Kidney glomerular epithelial cell (primary cell): ENCODE data around the gene BPHL.
"Not testable (repeated sequence)": the region's sequence is repeated elsewhere in the genome, so short reads cannot be mapped to it uniquely, and the experiment has no call there.

Source experiments
- DNase-seq: peaks from one replicate; lab custom pipeline; 2025; lab: John Stamatoyannopoulos, UW

BPHL gene

DNA sequence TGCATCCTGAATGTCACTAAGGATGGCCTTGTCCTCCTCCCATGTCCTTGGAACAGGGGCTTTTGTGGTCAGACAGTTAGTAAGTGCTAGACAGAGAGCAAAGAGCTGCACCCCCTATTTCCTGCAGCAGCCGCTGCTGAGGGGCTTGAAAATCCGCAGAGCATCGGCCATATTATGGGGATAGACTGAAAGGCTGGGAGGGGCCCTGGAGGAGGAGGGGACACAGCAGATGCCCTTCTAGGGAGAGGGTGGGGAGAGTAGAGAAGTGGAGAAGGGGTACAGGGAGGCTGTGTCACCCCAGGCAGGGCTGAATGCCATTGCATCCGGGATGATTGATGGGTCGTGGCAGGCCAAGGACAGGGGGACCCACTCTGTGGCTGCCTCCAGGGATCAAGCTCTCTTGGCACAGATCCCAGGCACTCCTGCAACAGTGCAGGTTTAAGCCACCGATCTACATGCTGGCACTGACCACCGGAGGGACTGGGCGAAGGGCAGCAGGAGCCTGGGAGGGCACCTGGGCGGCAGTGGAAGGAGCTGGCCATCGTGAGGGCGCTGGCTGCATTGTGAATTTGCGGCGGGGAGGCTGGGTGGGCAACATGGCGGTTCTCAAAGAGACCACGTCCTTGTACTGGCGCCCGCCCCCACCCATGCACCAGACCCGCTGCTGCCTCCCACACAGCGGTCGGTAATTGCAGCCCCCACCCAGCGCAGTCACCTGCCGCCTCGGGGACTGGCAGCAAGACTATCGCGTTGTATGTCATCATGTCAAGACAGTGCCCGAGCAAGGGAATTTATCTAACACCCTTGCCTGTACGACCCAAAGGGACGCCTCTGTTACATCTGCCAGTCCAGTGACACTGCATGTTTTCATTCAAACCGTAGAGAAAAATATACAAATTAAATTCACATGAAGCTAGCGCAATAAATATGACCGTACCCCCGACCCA is 37.9 kb downstream of the BPHL start:
- not testable (repeated sequence) for DNase-seq

DNA sequence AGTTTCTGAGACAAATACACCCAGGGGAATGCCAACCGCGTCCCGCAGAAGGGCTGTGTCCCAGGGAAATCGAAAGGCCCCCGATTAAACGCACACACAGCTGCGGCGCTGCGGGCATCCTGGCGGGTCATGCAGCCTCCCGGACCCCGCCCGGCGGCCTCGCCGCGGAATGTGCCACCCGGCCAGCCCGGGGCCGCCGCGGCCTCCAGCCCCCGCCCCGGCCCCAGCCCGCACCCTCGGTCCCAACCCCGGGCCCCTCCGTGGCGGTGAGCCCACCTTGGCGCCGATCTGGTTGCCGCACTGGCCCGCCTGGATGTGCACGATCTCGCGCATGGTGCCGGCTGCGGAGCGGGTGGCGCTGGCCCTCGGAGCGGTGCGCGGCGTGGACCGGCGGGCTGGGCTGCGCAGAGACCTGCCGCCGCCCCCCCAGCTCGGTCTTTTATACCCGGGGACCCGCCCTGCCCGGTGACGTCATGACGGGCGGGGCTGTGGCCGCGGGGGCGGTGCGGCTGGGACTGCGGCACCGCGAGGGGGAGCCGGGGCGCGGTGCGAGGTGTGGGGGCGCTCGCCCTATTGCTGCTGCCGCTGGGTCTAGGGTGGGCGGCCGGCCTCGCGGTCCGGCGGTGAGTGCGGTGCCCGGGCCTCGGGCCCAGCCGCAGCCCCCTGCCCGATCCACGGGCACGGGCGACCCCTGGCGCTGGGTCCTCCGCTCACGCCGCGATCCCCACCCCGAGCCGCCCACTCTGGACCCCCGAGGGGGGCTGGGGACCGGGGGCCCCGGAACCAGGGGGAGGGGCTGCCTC is 38.8 kb downstream of the BPHL start, which contains the start of gene TUBB2A:
TUBB2A (minus strand) TSS at position 414 of the 803 bp plus-strand sequence; CDS start at position 333, 81 bp downstream.
- peak; percentile 66 for DNase-seq

DNA sequence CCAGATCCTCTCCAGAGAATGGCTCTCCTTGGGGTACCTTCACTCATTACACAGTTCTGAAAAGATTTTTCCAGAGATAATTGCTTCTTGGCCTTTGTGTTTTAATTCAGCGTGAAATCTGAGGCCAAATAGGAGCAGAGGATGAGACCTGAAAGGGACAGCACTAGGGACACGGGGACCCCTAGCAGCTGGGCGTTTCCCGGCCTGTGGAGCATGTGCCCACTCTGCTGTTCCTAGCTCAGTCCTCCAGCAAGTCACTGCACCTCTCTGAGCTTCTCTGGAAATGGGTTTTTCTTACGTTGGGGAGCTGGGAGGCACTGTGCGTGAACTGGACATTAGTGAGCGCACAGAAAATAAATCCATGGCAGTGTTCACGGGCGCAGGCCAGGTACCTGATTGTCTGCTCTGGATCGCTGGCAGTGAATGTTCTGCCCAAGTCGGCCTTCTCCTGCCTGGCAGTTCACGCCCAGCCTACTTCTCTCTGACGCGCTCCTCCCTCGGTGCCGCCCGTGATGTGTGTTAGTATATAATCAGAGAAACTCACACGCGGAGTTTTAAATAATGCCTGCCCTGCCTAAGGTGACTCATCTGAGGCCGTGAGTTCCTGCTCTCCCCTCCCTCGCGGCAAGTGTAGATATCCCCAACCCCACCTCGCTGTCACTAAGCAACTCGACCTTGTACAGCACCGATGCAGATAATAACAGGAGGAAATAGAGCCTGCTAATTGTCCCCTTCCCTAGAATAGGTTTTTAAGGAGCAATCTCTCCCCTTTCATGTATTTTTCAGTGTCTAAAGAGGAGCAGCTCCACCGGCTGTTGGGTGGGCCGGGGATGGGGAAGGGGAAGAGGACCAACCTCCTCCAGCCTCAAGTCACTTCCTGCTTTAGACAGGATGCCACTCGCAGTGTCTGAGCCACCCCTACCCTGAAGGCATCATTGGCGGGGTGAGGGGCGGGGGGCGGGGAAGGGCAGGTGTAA is 41.6 kb downstream of the BPHL start:
- DNase-seq, result no peak

DNA sequence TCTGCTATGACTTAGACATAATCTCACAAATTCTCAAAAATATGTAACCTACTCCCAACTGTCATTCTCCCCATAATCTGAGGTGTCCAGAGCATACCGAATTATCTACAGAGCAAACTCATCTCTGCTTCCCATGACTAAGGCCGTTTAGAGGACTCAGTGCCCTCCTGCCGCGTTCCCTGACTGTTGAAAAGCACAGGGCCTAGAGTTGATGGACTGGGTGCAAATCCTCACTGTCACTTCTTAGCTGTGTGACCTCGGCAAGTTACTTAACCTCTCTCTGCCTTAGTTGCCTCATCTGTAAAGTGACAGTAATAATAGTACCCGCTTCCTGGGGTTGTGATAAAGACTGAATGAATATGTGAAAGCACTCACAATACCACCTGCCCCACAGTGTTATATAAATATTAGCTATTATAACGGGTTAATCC is 43.6 kb downstream of the BPHL start:
- DNase-seq, result no peak

DNA sequence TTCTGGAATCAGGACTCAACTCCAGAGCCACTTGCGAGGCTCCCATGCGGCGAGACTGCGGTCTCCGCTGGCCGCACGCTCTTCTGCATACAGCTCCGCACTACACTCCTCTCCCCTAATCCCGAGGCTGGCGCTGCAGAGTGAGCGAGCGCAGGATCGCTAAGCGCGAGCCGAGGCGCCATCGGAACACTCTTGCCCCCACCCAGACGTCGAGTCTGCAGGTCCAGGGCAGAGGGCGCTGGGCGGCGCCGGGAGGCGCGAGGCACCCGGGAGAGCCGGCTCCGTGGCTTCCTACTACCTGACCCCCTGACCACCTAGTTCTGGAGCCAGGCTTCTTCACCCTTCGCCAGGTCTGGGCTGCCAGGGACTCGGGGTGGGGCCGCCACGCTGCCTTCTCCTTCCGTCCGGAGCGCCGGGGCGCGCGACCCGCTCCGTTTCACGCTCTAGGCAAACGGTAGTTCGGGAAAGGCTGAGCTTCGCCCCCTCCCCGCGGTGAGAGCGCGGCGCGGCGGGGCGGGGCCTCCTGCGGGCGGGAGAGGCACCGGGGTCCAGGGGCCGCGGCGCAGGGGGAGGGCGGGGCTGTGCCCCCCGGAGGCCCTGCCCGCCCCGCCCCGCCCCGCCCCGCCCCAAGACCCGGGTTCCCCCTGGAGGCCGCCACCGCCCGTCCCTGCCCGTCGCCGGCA is 44.2 kb downstream of the BPHL start:
- peak; percentile 55 for DNase-seq

DNA sequence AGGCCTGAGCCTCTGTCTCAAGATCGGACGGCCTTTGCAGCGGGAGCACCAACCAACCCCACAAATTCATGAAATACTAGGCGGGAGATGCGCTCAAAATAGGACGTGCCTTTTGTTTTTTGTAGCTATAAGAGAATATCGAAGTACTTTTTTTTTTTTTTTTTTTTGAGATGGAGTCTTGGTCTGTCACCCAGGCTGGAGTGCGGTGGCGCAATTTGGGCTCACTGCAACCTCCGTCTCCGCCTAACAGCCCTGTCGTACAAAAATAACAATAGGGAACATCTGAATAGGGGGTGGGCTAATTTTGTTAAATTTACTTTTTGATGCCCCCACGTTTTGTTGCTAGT is 44.7 kb downstream of the BPHL start:
- no peak for DNase-seq

DNA sequence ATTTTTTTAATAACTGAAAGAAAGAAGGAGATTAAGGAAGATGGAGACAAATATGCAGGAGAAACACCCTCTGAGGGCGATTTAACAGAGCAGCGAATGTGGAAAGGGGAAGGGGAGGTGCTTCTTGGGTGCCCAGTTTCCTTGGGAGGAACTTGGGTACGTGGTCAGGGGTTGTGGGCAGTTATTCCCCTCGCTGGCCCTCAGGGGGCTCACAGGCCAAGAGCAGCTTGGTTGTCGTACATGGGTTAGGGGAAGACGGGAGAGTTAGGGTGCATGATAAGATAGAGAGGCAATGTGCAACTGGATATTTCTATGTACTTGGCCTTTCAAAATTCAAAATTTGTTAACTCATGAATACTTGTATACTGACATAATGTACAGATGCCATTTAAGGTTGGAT is 45.9 kb downstream of the BPHL start:
- no peak for DNase-seq

DNA sequence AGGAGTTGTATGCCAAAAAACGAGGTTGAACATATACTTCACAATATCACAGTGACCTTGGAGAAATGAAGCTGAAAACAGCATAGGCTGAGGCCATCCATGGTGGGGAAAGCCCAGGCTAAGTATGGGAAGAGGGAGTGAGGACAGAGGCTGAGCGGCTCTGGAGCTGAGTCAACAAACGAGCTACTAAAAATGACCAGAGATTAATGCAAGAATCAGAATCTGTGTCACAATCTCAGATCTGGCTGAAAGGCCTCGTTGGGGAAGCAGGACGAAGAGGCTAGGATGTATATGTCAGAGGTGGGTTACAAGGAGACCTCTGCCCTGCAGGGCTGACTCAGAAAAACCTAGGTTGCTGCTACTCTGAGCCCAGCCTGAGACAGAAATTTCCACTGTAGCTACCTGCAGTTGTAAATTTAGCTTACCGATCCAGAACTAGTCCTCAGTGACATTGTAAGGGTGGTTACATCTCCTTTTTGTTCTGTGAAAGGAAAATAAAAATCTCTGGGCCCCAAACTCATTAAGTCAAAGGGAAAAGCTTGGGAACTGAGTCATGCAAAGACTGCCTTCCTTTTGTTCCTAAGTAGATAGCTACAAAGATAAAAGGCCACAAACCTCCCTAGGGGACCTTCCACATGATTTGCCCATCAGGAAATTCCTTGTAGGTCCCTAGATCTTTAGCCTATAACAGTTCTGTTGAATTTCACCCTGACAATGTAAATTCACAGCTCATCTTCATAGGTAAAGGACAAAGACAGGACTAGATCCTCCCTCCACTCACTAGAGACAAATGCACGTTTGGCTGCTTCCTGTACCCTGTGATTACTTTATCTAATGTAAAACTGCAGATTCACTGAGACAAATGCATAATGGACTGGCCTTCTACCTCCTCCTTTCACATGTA is 47.4 kb downstream of the BPHL start:
- DNase-seq, result no peak

DNA sequence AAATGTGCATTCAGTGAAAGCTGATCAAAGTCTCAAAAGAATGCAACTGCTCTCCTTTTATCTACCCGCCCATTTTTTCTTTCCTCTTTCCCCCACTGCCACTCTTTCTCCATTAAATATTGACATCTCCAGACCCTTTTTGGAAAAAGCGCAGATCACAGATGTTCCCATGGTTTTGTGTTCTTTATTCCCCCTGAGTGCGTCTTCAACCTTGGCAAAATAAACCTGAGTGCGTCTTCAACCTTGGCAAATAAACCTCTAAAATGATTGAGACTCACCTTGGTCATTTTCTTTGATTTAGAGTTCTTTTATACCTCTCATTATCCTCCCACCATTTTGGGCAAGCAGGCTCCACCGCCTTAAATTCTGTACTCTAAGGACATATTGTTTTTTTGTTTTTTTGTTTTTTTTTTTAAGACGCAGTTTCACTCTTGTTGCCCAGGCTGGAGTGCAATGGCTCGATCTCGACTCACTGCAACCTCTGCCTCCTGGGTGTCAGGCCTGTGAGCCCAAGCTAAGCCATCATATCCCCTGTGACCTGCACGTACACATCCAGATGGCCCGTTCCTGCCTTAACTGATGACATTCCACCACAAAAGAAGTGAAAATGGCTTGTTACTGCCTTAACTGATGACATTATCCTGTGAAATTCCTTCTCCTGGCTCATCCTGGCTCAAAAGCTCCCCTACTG is 48.2 kb downstream of the BPHL start:
- not testable (repeated sequence) for DNase-seq

DNA sequence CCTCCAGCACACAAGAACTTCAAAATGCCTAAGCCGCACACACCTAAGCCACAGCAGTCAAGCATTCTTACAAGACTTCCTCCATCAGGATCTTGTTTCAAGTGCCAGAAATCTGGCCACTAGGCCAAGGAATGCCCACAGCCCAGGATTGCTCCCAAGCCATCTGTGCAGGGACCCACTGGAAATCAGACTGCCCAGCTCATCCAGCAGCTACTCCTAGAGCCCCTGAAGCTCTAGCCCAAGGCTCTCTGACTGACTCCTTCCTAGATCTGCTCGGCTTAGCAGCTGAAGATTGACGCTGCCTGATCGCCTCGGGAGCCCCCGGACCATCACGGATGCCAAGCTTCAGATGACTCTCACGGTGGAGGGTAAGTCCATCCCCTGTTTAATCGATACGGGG is 49.5 kb downstream of the BPHL start:
- DNase-seq, result not testable (repeated sequence)

DNA sequence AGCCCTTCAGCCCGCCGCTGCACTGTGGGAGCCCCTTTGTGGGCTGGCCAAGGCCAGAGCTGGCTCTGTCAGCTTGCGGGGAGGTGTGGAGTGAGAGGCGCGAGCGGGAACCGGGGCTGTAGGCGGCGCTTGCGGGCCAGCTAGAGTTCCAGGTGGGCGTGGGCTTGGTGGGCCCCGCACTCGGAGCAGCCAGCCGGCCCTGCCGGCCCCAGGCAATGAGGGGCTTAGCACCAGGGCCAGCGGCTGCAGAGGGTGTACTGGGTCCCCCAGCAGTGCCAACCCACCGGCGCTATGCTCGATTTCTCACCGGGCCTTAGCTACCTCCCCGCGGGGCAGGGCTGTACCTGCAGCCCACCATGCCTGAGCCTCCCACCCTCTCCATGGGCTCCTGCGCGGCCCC is 52.2 kb downstream of the BPHL start:
- DNase-seq, result not testable (repeated sequence)

DNA sequence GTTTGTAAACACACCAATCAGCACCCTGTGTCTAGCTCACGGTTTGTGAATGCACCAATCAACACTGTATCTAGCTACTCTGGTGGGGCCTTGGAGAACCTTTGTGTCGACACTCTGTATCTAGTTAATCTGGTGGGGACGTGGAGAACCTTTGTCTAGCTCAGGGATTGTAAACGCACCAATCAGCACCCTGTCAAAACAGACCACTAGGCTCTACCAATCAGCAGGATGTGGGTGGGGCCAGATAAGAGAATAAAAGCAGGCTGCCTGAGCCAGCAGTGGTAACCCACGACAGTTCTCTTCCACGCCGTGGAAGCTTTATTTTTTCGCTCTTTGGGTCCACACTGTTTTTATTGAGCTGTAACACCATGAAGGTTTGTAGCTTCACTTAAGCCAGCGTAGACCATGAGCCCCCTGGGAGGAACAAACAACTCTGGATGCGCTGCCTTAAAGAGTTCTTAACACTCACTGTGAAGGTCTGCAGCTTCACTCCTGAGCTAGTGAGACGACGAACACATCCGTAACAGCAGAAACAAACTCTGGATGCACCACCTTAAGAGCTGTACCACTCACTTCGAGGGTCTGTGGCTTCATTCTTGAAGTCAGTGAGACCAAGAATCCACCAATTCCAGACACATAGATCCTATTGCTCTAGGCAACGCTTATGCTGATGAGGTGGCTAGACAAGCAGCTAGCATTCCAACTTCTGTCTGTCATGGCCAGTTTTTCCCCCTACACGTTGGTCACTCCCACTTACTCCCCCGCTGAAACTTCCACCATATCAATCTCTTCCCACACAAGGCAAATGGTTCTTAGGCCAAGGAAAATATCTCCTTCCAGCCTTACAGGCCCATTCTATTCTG is 53.0 kb downstream of the BPHL start:
- peak; percentile 81 for DNase-seq

DNA sequence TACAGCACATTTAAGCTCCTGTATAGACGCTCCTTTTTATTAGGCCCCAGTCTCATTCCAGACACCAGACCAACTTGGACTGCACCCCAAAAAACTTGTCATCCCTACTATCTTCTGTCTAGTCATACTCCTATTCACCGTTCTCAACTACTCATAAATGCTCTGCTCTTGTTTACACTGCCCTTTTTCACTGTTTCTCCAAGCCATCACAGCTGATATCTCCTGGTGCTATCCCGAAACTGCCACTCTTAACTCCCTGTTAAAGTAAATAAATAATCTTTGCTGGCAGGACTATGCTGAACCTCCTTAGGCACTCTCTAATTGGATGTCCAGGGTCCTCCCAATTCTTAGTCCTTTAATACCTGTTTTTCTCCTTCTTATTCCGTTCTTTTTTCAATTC is 54.3 kb downstream of the BPHL start:
- DNase-seq, result not testable (repeated sequence)

DNA sequence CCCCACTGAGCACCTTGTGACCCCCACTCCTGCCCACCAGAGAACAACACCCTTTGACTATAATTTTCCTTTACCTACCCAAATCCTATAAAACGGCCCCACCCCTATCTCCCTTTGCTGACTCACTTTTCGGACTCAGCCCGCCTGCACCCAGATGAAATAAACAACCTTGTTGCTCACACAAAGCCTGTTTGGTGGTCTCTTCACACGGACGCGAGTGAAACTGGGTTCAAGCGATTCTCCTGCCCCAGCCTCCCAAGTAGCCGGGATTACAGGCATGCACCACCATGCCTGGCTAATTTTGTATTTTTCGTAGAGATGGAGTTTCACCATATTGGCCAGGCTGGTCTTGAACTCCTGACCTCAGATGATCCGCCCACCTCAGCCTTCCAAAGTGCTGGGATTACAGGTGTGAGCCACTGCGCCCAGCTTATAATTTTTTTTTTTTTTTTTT is 55.2 kb downstream of the BPHL start:
- not testable (repeated sequence) for DNase-seq

DNA sequence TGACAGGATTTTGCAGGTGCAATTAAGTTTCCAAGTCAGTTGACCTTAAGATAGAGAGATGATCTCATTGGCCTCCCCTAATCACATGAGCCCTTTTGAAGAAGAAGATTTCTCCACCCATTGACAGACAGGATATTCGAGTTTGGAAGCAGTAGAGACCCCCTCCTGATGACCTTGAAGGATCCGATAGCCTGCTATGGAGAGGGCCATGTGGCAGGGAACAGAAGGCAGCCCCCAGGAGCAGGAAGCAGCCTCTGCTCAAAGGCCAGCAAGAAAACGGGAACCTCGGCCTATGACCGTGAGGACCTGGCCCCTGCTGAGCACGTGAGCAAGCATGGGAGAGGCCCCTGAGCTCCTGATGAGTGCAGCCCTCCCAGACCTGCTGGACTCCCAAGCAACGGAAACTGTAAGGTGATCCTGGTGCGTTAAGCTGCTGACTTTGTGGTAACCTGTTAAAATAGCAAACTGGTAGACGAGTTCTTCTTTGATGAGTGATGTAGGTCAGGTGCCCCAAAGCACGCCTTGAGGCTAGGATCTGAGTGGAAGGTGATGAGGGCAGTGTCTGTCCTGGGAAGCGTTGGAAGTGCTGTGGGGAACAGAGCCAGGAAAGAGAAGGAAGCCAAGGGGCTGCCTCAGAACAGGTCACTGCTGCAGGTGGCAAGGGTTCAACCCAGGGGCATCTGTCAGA is 57.3 kb downstream of the BPHL start:
- DNase-seq, result no peak

DNA sequence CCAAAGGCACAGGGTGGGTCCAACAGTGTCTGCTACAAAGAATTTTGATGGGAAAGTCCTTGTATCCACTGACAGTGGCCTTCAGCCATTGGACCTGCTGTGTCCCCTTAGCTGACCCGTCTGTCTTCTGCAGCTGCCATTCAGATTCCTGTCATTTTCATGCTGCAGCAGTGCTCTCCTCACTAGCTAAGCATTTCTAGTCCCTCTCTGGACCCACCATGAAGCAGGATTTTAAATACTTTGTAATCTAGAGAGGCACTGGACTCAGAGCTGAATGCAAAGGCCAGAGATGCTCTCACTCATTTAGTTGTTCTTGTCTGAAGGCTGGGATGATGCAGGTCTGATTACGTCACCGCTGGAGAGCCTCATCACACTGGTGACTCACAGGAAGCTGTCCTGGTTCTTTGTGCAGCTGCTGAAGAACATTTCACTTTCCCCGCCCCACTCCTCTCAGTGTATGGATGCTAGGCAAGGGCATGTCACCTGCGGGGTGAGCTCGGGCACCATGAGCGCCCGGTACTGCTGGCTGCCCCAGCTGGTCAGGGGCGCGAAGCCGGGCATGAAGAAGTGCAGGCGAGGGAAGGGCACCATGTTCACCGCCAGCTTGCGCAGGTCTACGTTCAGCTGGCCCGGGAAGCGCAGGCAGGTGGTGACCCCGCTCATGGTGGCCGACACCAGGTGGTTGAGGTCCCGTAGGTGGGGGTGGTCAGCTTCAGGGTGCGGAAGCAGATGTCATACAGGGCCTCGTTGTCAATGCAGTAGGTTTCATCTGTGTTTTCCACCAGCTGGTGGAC is 58.2 kb downstream of the BPHL start:
- peak; percentile 69 for DNase-seq

DNA sequence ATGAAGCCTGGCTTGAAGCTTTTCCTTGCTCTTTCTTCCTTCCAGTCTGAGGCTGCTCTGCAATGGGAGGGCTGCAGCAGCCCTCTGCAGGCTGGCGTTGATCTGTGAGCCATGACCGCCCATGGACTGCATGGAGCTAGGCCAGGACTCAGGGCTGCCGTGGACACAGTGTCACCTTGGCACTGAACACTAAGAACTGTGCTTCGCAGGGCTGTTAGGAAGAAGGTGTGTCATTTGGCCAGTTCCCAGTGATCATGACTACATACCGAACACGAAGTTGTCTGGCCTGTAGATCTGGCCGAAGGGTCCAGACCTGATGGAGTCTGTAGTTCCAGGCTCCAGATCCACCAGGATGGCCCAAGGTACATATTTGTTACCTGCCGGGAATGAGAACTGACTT is 60.2 kb downstream of the BPHL start:
- DNase-seq, result not testable (repeated sequence)
